ENCODE data around the gene BST1.

Gene BST1

DNA sequence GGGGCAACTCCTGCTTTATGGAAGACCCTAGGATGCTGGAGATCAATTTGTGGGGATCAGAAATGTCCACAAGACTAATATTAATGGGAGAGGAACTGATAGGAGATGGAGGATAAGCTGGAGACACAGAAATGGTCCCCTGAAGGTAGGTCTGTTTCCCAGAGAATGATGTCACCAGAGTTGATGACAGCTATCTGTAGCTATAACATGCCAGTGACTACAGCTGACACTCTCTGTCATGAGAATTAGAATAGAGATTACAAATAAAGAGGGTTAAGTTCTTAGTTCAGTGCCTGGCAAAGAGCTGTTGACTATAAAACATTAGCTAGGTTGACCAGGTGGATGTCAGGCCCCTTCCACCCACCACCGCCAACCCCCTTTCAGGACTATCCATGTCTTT lies 9.3 kb downstream of the BST1 start:
- Histone ChIP-seq H3K4me3 (ENCODE audit: low read length) (no peak overlapping the region), H3K4me1 (ENCODE audit: insufficient read depth, low read length) (no peaks in the 10 kb centered on the region; the same call in 1 of the 2 replicates), H3K9me3 (ENCODE audit: insufficient read depth, low read depth, low read length) (no peaks in the 10 kb centered on the region), H3K27ac (ENCODE audit: low read depth, low read length) (no peak overlapping the region), H3K36me3 (ENCODE audit: insufficient read depth, low read length) (no peaks in the 10 kb centered on the region), H3K9ac (ENCODE audit: low read depth, low read length) (no peak overlapping the region), H3K27me3 (ENCODE audit: insufficient read depth, low read length) (no peaks in the 10 kb centered on the region)
- WGBS, result 75% methylated on average over 1 of the region's 1 CpG

DNA sequence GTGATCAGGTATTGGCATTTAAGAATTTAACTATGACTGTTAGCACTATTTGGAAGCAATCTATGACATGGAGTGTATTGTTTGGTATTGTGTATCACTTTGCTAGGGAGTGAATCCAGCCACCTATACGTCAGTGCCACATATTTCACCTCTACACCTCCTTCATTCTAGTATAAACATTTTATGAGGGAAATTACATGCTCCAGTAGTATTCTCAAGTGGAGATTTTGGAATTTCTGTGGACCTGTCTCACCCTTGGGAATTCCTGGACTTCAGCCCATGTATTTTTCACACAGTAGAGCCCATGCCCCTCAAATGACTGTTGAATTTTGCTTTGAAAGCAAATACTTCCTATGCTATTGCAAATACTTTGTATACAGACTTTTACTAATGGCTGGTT lies 11.3 kb downstream of the BST1 start:
- no peak overlapping the region for H3K27ac ChIP-seq (ENCODE audit: low read depth, low read length)
- no peak overlapping the region for H3K9ac ChIP-seq (ENCODE audit: low read depth, low read length)
- H3K4me1 ChIP-seq (ENCODE audit: insufficient read depth, low read length), result no peaks in the 10 kb centered on the region; the same call in 1 of the 2 replicates
- H3K4me3 ChIP-seq (ENCODE audit: low read length), result no peak overlapping the region
- H3K27me3 ChIP-seq (ENCODE audit: insufficient read depth, low read length), result no peaks in the 10 kb centered on the region
- H3K9me3 ChIP-seq (ENCODE audit: insufficient read depth, low read depth, low read length), result no peaks in the 10 kb centered on the region
- H3K36me3 ChIP-seq (ENCODE audit: insufficient read depth, low read length), result no peaks in the 10 kb centered on the region
- WGBS, result no CpG with 5 or more reads among the region's 1 CpG

DNA sequence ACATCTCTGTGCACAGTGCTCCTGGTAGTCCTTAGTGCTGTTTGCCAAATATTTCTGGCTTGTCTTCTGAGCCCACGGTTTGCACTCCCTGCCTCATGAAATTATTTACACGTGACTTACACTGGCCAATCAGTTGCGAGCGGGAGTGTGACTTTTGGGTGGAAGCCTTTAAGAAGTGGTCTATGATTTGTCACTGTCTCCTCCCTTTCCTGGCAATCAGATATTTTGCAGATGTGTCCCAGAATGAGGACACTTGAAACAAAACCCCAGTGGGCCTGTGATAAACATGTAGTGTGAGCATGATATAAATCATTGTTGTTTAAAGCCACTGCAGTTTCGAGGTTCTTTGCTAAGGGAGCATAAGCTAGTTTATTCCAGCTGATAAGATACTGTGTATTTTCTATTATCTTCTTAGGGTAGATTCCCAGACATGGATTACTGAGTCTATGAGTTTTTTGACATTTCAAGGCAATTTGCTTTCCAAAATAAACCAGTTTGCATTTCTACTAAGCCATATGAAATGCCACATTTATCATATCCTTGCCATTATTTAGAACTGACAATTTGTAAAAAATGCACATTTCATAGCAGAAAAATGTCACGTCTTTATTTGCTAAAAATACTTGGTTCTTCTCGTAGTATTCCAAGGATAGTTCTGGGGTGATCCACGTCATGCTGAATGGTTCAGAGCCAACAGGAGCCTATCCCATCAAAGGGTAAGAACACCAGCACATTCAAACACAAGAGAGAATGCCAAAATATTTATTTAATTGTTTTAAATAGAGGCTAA lies 12.0 kb downstream of the BST1 start:
- Histone ChIP-seq H3K27ac (ENCODE audit: low read depth, low read length) (no peak overlapping the region), H3K9ac (ENCODE audit: low read depth, low read length) (no peak overlapping the region), H3K27me3 (ENCODE audit: insufficient read depth, low read length) (no peaks in the 10 kb centered on the region), H3K4me3 (ENCODE audit: low read length) (no peak overlapping the region), H3K9me3 (ENCODE audit: insufficient read depth, low read depth, low read length) (no peaks in the 10 kb centered on the region), H3K4me1 (ENCODE audit: insufficient read depth, low read length) (no peaks in the 10 kb centered on the region), H3K36me3 (ENCODE audit: insufficient read depth, low read length) (no peaks in the 10 kb centered on the region)
- 94% methylated on average over 8 of the region's 8 CpGs for whole genome bisulfite sequencing

GRCh38 chr4:15716115-15716514 lies 13.2 kb downstream of the BST1 start:
- H3K4me3 ChIP-seq (ENCODE audit: low read length), result no peak overlapping the region
- no peaks in the 10 kb centered on the region for H3K4me1 ChIP-seq (ENCODE audit: insufficient read depth, low read length)
- H3K27ac ChIP-seq (ENCODE audit: low read depth, low read length), result no peak overlapping the region
- H3K36me3 ChIP-seq (ENCODE audit: insufficient read depth, low read length), result no peaks in the 10 kb centered on the region
- H3K9ac ChIP-seq (ENCODE audit: low read depth, low read length), result no peak overlapping the region
- H3K9me3 ChIP-seq (ENCODE audit: insufficient read depth, low read depth, low read length), result no peaks in the 10 kb centered on the region
- WGBS, result 79% methylated on average over 3 of the region's 3 CpGs
- H3K27me3 ChIP-seq (ENCODE audit: insufficient read depth, low read length), result no peaks in the 10 kb centered on the region

GRCh38 chr4:15717086-15717485 lies 14.2 kb downstream of the BST1 start:
- Histone ChIP-seq H3K36me3 (ENCODE audit: insufficient read depth, low read length) (no peaks in the 10 kb centered on the region), H3K4me3 (ENCODE audit: low read length) (no peak overlapping the region), H3K27ac (ENCODE audit: low read depth, low read length) (no peak overlapping the region), H3K4me1 (ENCODE audit: insufficient read depth, low read length) (no peaks in the 10 kb centered on the region), H3K9ac (ENCODE audit: low read depth, low read length) (no peak overlapping the region), H3K9me3 (ENCODE audit: insufficient read depth, low read depth, low read length) (no peaks in the 10 kb centered on the region), H3K27me3 (ENCODE audit: insufficient read depth, low read length) (no peaks in the 10 kb centered on the region)
- WGBS, result 96% methylated on average over 6 of the region's 6 CpGs

- 92% methylated on average over 3 of the region's 3 CpGs for WGBS
- H3K36me3 ChIP-seq (ENCODE audit: insufficient read depth, low read length), result no peaks in the 10 kb centered on the region
- H3K9ac ChIP-seq (ENCODE audit: low read depth, low read length), result no peak overlapping the region
- H3K4me3 ChIP-seq (ENCODE audit: low read length), result no peak overlapping the region
- no peaks in the 10 kb centered on the region for H3K27me3 ChIP-seq (ENCODE audit: insufficient read depth, low read length)
- H3K9me3 ChIP-seq (ENCODE audit: insufficient read depth, low read depth, low read length), result no peaks in the 10 kb centered on the region
- no peak overlapping the region for H3K27ac ChIP-seq (ENCODE audit: low read depth, low read length)
- no peaks in the 10 kb centered on the region for H3K4me1 ChIP-seq (ENCODE audit: insufficient read depth, low read length)
These were observed 15.0 kb downstream of the BST1 start for GRCh38 chr4:15717657-15718416.

DNA sequence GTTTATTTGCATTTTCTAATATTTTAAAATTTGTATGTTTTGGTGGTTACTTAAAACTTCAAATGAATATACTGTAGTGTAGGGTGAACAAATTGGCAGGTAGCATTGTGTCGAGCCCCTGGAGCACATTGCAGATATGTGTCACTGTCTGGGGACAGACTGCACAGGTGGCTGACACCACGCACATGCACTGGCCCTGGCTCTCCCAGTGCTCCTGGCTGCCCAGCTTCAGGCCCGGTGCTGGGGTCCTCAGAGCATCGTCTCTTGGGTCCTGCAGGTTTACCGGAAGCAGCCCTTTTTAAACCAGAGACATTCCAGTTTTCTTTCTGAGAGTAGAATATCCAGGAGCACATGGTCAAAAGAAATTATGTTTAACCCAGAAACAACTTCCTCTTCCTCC lies 15.6 kb downstream of the BST1 start:
- no peaks in the 10 kb centered on the region for H3K9me3 ChIP-seq (ENCODE audit: insufficient read depth, low read depth, low read length)
- no peak overlapping the region for H3K4me3 ChIP-seq (ENCODE audit: low read length)
- no peaks in the 10 kb centered on the region for H3K27me3 ChIP-seq (ENCODE audit: insufficient read depth, low read length)
- H3K9ac ChIP-seq (ENCODE audit: low read depth, low read length), result no peak overlapping the region
- no peaks in the 10 kb centered on the region for H3K36me3 ChIP-seq (ENCODE audit: insufficient read depth, low read length)
- H3K4me1 ChIP-seq (ENCODE audit: insufficient read depth, low read length), result no peaks in the 10 kb centered on the region
- no peak overlapping the region for H3K27ac ChIP-seq (ENCODE audit: low read depth, low read length)
- WGBS, result 95% methylated on average over 5 of the region's 5 CpGs

DNA sequence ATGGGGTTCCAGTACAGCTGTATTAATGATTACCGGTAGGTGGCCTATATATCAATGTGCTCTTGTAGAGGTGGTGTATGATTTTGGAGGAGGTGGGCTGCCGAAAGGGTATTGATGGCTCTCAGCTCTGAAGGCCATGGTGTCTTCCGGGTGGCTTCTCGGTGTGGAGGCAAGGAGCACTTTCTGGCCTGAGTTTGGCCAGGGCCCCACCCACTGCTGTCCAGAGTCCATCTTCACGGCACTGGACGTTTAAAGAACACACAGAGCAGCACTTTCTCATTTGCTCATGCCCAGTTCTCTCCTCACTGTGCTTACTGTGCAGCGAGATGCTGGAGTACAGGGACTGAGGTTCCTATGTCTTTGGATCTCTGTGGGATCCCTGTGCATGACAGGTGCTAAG lies 16.1 kb downstream of the BST1 start:
- no peak overlapping the region for H3K27ac ChIP-seq (ENCODE audit: low read depth, low read length)
- H3K4me3 ChIP-seq (ENCODE audit: low read length), result no peak overlapping the region
- no peaks in the 10 kb centered on the region for H3K9me3 ChIP-seq (ENCODE audit: insufficient read depth, low read depth, low read length)
- 91% methylated on average over 7 of the region's 7 CpGs for WGBS
- no peaks in the 10 kb centered on the region for H3K4me1 ChIP-seq (ENCODE audit: insufficient read depth, low read length)
- no peak overlapping the region for H3K9ac ChIP-seq (ENCODE audit: low read depth, low read length)
- H3K27me3 ChIP-seq (ENCODE audit: insufficient read depth, low read length), result no peaks in the 10 kb centered on the region
- no peaks in the 10 kb centered on the region for H3K36me3 ChIP-seq (ENCODE audit: insufficient read depth, low read length)

- H3K4me3 ChIP-seq (ENCODE audit: low read length), result no peak overlapping the region
- H3K4me1 ChIP-seq (ENCODE audit: insufficient read depth, low read length), result no peaks in the 10 kb centered on the region
- WGBS, result 87% methylated on average over 4 of the region's 4 CpGs
- H3K9ac ChIP-seq (ENCODE audit: low read depth, low read length), result no peak overlapping the region
- H3K36me3 ChIP-seq (ENCODE audit: insufficient read depth, low read length), result no peaks in the 10 kb centered on the region
- no peaks in the 10 kb centered on the region for H3K9me3 ChIP-seq (ENCODE audit: insufficient read depth, low read depth, low read length)
- H3K27ac ChIP-seq (ENCODE audit: low read depth, low read length), result no peak overlapping the region
- no peaks in the 10 kb centered on the region for H3K27me3 ChIP-seq (ENCODE audit: insufficient read depth, low read length)
These were observed 16.6 kb downstream of the BST1 start for GRCh38 chr4:15719506-15719905.

GRCh38 chr4:15720851-15721250 lies 18.0 kb downstream of the BST1 start:
- H3K27ac ChIP-seq (ENCODE audit: low read depth, low read length), result no peak overlapping the region
- H3K9ac ChIP-seq (ENCODE audit: low read depth, low read length), result no peak overlapping the region
- H3K9me3 ChIP-seq (ENCODE audit: insufficient read depth, low read depth, low read length), result no peaks in the 10 kb centered on the region
- no peaks in the 10 kb centered on the region for H3K27me3 ChIP-seq (ENCODE audit: insufficient read depth, low read length)
- no peak overlapping the region for H3K4me3 ChIP-seq (ENCODE audit: low read length)
- H3K4me1 ChIP-seq (ENCODE audit: insufficient read depth, low read length), result no peaks in the 10 kb centered on the region
- no peaks in the 10 kb centered on the region for H3K36me3 ChIP-seq (ENCODE audit: insufficient read depth, low read length)
- WGBS, result 76% methylated on average over 2 of the region's 2 CpGs

- Histone ChIP-seq H3K4me3 (ENCODE audit: low read length) (no peak overlapping the region), H3K27ac (ENCODE audit: low read depth, low read length) (no peak overlapping the region), H3K9me3 (ENCODE audit: insufficient read depth, low read depth, low read length) (no peaks in the 10 kb centered on the region), H3K4me1 (ENCODE audit: insufficient read depth, low read length) (no peaks in the 10 kb centered on the region), H3K36me3 (ENCODE audit: insufficient read depth, low read length) (no peaks in the 10 kb centered on the region), H3K9ac (ENCODE audit: low read depth, low read length) (no peak overlapping the region), H3K27me3 (ENCODE audit: insufficient read depth, low read length) (no peaks in the 10 kb centered on the region)
- WGBS, result 91% methylated on average over 3 of the region's 4 CpGs
These were observed 22.7 kb downstream of the BST1 start for GRCh38 chr4:15725608-15726007.

Measured in HUES64 (cell line).